Measurements from ENCODE around the gene CNMD.

Gene CNMD

DNA sequence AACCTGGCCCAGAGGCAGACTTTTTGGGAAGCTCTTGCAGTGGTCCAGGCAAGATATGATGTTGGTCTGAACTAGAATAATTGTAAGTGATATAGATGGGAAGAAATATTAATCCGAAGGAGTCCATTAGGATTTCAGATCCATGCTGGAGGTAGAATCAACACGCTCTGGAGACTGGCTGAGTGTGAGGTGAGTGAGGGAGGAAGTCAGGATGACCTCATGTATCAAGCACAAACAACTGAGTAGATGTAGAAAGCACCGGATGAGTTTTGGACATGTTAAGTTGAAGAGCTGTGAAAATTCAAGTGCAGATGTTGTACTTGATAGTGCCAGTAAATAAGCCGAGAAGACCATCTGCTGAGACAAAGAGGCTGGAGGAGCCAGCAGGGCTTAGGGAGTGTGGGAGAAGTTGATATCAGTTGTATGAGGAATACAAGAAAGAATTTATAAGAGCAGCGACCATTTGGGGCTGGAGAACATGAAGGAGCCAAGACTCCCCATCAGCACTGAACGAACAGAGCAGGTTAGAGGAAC lies 5.3 kb upstream of the CNMD start:
- TF ChIP-seq, protein P1, sequence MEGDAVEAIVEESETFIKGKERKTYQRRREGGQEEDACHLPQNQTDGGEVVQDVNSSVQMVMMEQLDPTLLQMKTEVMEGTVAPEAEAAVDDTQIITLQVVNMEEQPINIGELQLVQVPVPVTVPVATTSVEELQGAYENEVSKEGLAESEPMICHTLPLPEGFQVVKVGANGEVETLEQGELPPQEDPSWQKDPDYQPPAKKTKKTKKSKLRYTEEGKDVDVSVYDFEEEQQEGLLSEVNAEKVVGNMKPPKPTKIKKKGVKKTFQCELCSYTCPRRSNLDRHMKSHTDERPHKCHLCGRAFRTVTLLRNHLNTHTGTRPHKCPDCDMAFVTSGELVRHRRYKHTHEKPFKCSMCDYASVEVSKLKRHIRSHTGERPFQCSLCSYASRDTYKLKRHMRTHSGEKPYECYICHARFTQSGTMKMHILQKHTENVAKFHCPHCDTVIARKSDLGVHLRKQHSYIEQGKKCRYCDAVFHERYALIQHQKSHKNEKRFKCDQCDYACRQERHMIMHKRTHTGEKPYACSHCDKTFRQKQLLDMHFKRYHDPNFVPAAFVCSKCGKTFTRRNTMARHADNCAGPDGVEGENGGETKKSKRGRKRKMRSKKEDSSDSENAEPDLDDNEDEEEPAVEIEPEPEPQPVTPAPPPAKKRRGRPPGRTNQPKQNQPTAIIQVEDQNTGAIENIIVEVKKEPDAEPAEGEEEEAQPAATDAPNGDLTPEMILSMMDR (IDR thresholded peaks at IDR 0.05; ENCODE audit: insufficient read depth, missing control alignments), result no peak
- no peak for DNase-seq (ENCODE audit: insufficient read length, low spot score)
- no peak for FAIRE-seq

DNA sequence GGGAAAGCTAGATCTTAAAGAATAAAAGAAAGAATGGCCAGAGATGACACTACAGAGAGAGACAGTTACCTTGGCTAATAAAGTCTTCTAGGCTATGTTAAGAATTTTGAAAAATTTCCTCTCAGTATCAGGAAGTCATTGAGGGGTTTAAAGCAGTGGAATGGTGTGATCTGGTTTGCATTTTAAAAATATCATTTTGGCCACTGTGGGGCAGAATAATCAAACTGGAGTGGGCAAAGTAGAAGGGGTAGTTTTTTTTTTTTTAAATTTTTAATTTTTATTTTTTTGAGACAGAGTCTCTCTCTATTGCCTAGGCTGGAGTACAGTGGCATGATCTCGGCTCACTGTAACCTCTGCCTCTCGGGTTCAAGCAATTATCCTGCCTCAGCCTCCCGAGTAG lies 4.4 kb upstream of the CNMD start:
- DNase-seq (ENCODE audit: insufficient read length, low spot score) (no peak), FAIRE-seq (no peak)
- TF ChIP-seq, protein P1 (IDR thresholded peaks at IDR 0.05; ENCODE audit: insufficient read depth, missing control alignments), result peak; percentile 26

DNA sequence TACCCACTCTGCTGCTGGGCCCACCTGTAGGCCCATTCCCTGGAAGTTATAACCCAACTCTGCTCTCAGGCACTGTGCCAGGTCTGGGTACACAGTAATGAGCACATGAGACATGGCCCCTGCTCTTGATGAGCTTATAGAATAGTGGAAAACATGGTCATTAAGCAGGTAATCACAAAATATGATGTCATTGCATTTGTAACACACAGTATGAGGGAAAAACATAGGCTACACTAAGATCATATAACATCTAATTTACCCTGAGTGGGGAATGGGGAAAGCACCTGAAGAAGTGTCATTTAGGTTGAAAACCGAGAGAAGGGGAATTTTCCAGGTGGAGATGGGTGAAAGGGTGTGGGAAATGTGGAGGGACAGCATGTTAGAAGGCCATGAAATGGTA lies 3.9 kb upstream of the CNMD start:
- FAIRE-seq (no peak), DNase-seq (ENCODE audit: insufficient read length, low spot score) (no peak)
- TF ChIP-seq, protein P1 (IDR thresholded peaks at IDR 0.05; ENCODE audit: insufficient read depth, missing control alignments), result no peak

DNA sequence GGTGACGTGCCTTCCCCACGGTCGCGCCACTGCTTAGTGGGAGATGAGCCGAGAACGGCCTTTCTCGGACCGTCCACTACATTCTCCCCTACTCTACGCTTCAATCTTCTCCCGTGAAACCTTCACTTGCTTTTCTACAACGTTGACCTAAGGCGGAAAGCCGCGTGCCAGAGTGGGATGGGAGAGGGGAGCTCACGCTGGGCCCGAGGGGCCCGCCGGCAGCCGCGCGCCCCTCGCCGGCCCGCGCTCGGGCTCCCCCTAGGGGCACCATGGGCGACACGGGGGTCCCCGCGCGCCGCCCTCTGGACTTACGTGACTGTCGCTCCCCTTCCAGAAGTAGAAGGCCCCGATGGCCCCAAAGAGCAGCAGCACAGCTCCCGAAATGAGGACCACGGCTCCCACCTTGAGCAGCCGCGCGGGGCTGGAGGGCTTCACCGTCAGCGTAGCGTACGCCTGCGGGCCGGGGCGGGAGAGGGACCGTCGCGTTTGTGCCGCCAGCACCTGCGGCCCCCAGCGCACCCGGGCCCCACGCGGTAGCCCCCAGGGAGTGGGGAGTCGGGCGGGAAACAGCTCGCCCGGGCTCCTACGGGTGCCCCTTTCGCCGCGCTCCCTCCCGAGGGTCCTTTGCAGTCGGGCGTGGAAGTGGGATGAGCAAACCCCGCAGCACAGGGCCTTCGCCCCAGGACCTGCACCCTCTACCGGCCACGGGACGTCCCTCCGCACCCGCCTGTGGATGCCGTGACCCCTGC lies 727 bp downstream of the CNMD start:
- TF ChIP-seq, protein P1 (IDR thresholded peaks at IDR 0.05; ENCODE audit: insufficient read depth, missing control alignments), result no peak
- FAIRE-seq (no peak), DNase-seq (ENCODE audit: insufficient read length, low spot score) (peak; percentile 16)

DNA sequence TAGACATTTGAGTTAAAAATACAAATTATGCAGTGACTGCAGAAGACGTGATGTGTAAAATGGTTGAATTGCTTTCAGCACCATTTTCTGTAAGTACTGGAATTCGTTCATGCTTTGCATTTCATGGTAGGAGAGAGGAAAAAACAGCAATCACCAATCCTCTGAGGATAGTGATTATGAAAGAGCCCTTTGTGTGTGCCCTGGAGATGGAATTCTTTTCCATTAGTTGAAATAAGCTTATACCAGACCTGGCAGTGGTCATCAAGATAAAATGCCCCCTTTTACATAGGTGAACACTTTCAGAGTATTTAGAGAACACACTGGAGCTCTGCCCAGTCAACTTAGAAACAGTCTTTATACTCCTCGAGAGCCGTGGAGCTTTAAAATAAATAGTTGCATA lies 1.7 kb downstream of the CNMD start:
- DNase-seq (ENCODE audit: insufficient read length, low spot score) (no peak), FAIRE-seq (no peak)
- TF ChIP-seq, protein P1 (IDR thresholded peaks at IDR 0.05; ENCODE audit: insufficient read depth, missing control alignments), result no peak

DNA sequence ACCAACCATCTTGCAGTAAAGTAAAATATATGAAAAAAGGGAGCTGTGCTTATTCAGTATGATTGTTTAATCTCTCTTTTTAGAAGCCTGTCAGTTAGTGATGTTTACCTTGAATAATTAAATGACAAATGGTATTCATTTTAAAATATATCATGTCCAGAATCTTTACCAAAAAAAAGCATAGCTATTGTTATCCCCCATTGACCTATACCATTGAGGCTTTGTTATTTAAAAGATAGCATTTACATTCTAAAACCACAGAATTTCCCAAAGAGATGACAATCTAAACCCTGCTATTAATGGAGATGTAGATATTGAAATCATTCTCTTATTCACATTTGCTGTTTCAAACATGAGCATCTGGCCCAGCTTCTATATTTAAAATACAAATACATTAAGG lies 2.2 kb downstream of the CNMD start:
- FAIRE-seq (no peak), DNase-seq (ENCODE audit: insufficient read length, low spot score) (no peak)
- TF ChIP-seq, protein P1 (IDR thresholded peaks at IDR 0.05; ENCODE audit: insufficient read depth, missing control alignments), result no peak

DNA sequence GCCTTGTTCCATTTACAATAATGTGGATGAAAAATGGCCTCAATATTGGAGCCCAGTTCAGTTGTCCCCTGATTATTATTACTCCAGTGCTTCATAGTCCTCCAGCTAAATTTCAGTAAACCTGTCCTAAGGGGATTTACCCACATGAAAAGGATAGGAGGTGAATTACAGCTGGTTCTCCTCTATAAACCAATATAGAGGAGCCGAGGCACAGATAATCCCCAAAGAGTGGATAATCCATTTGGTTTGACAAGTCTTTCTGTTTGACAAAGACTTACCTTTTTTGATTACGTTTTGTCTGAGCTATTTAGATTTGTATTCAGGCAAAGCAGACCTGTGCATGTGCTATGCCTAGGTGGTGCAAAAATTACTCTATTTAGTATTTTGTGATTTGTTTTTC lies 2.7 kb downstream of the CNMD start:
- FAIRE-seq (peak; percentile 44), DNase-seq (ENCODE audit: insufficient read length, low spot score) (peak; percentile 19)
- TF ChIP-seq, protein P1 (IDR thresholded peaks at IDR 0.05; ENCODE audit: insufficient read depth, missing control alignments), result no peak

Data from D721Med (cell line).